HepG2 (cell line): ENCODE data around the gene ATL2. TPM values are rescaled to one million over a fixed set of nuclear protein-coding genes. Genes with fewer than 3 reads are reported as not detected.
A peak's percentile ranks its signal among the peaks of the same experiment; 100 is the strongest.

Experiments used
- ADNP ChIP-seq: sonication (generic); formaldehyde crosslinking; IDR thresholded peaks from 2 replicates; pipeline ENCODE4 v1.4.0; 2020; ENCODE audit warnings: missing genetic modification reagents
- EED ChIP-seq: sonication (generic); formaldehyde crosslinking; IDR thresholded peaks from 2 replicates; pipeline ENCODE4 v1.5.0; 2020; ENCODE audit warnings: mild to moderate bottlenecking, missing genetic modification reagents
- ONECUT2 ChIP-seq: sonication (generic); formaldehyde crosslinking; IDR thresholded peaks from 2 replicates; pipeline ENCODE4 v1.4.0; 2020; ENCODE audit warnings: missing genetic modification reagents
- WIZ ChIP-seq: sonication (generic); formaldehyde crosslinking; IDR thresholded peaks from 2 replicates; pipeline ENCODE4 v1.5.1; 2020; ENCODE audit warnings: mild to moderate bottlenecking, missing genetic modification reagents
- ZC3H13 ChIP-seq: sonication (generic); formaldehyde crosslinking; IDR thresholded peaks from 2 replicates; pipeline ENCODE4 v1.8.1; 2023; ENCODE audit warnings: mild to moderate bottlenecking, missing genetic modification reagents, moderate library complexity
- ZNF83 ChIP-seq: sonication (generic); formaldehyde crosslinking; IDR thresholded peaks from 2 replicates; pipeline ENCODE4 v1.4.0; 2020; ENCODE audit warnings: missing genetic modification reagents, mild to moderate bottlenecking, borderline replicate concordance
- polyA plus RNA-seq, 8 experiments: library from polyadenylated mRNA; depleted of rRNA in 3 of 8; stranded (reverse) in 7 of 8; unstranded in 1 of 8; fragments of >200 nt; fragmentation: Illumina TruSeq in 4 of 8; extraction: Trizol in 4 of 8; gene quantifications; 2 replicates each; pipeline versions ENCODE4 v1.2.1 to v1.2.3, GENCODE V29; 2011 to 2016; ENCODE audit warnings: low read depth in 4 of 8, missing spikeins in 1 of 8, mixed read lengths in 1 of 8; ENCODE audit not compliant: insufficient read depth in 1 of 8
- total RNA-seq, 5 experiments: library from RNA; depleted of rRNA; stranded (reverse); fragments of >200 nt; fragmentation: Illumina TruSeq; extraction: Trizol; gene quantifications; 2 replicates each; pipeline ENCODE4 v1.2.3, GENCODE V29; 2016; ENCODE audit warnings: low read depth in 1 of 5
- TF ChIP-seq, protein P1 (sequence below): sonication (generic); formaldehyde crosslinking; IDR thresholded peaks from 2 replicates; pipeline ENCODE4 v1.9.0; 2022; ENCODE audit warnings: missing genetic modification reagents, mild to moderate bottlenecking, borderline replicate concordance
- TF ChIP-seq, protein P2 (sequence below): sonication (generic); formaldehyde crosslinking; IDR thresholded peaks from 2 replicates; pipeline ENCODE4 v1.4.0; 2020; ENCODE audit warnings: mild to moderate bottlenecking, missing genetic modification reagents
- TF ChIP-seq, protein P3 (sequence below), 2 experiments: sonication (generic) in 1 of 2; formaldehyde crosslinking in 1 of 2; IDR thresholded peaks; 2 replicates each; pipeline versions ENCODE4 v1.5.1 to v1.6.1; 2011 to 2020; ENCODE audit warnings: borderline replicate concordance in 1 of 2, low read depth in 1 of 2, low read length in 1 of 2, mild to moderate bottlenecking in 1 of 2, missing genetic modification reagents in 1 of 2, moderate library complexity in 1 of 2
- TF ChIP-seq, protein P4 (sequence below): sonication (generic); IDR thresholded peaks from 2 replicates; pipeline ENCODE4 v1.6.1; 2016; ENCODE audit warnings: low read depth, borderline replicate concordance
- TF ChIP-seq, protein P5 (sequence below): sonication (generic); formaldehyde crosslinking; IDR thresholded peaks from 2 replicates; pipeline ENCODE4 v1.5.0; 2020; ENCODE audit warnings: mild to moderate bottlenecking, missing genetic modification reagents

Gene ATL2
- total and polyA plus RNA-seq, 2 of the 13 experiments (the other 11 are each of a cell fraction or from before 2014, with no cell fraction given), result 56.5 to 119 TPM

DNA sequence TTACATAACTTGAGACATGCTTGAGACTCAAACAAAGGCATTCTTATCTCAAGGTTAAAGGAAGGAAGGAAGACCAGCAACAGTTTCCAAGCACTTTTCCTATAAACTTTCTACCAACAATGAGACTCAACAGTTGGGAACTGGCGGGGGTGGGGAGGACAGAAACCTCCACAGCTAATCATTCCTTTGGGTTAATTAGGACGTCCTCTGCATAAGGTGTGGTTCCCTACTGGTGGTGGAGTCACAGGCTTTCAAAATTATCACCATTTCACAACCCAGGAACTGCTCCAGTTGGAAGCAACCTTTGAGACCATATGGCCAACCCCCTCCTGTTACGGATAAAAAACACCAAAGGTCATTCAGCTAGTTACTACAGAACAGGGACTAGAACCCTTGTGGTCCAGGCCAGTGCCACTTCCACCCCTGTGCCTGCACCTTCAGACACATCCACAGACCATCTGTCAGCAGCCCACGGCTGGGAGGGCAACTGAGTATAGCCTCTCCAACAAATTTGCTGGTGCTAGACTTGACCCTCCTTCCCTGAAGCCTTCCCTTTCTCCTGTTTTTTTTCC is 30.1 kb upstream of the ATL2 start (continued):
- TF ChIP-seq, protein P1, sequence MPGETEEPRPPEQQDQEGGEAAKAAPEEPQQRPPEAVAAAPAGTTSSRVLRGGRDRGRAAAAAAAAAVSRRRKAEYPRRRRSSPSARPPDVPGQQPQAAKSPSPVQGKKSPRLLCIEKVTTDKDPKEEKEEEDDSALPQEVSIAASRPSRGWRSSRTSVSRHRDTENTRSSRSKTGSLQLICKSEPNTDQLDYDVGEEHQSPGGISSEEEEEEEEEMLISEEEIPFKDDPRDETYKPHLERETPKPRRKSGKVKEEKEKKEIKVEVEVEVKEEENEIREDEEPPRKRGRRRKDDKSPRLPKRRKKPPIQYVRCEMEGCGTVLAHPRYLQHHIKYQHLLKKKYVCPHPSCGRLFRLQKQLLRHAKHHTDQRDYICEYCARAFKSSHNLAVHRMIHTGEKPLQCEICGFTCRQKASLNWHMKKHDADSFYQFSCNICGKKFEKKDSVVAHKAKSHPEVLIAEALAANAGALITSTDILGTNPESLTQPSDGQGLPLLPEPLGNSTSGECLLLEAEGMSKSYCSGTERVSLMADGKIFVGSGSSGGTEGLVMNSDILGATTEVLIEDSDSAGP (CRISPR knock-in tag), result no peak
- TF ChIP-seq WIZ (CRISPR knock-in tag), result no peak; the same call in 1 of the 2 replicates
- no peak for TF ChIP-seq EED (CRISPR knock-in tag)
- TF ChIP-seq ADNP (CRISPR knock-in tag), result peak; percentile 64; the same call in 1 of the 2 replicates
- TF ChIP-seq, protein P2, sequence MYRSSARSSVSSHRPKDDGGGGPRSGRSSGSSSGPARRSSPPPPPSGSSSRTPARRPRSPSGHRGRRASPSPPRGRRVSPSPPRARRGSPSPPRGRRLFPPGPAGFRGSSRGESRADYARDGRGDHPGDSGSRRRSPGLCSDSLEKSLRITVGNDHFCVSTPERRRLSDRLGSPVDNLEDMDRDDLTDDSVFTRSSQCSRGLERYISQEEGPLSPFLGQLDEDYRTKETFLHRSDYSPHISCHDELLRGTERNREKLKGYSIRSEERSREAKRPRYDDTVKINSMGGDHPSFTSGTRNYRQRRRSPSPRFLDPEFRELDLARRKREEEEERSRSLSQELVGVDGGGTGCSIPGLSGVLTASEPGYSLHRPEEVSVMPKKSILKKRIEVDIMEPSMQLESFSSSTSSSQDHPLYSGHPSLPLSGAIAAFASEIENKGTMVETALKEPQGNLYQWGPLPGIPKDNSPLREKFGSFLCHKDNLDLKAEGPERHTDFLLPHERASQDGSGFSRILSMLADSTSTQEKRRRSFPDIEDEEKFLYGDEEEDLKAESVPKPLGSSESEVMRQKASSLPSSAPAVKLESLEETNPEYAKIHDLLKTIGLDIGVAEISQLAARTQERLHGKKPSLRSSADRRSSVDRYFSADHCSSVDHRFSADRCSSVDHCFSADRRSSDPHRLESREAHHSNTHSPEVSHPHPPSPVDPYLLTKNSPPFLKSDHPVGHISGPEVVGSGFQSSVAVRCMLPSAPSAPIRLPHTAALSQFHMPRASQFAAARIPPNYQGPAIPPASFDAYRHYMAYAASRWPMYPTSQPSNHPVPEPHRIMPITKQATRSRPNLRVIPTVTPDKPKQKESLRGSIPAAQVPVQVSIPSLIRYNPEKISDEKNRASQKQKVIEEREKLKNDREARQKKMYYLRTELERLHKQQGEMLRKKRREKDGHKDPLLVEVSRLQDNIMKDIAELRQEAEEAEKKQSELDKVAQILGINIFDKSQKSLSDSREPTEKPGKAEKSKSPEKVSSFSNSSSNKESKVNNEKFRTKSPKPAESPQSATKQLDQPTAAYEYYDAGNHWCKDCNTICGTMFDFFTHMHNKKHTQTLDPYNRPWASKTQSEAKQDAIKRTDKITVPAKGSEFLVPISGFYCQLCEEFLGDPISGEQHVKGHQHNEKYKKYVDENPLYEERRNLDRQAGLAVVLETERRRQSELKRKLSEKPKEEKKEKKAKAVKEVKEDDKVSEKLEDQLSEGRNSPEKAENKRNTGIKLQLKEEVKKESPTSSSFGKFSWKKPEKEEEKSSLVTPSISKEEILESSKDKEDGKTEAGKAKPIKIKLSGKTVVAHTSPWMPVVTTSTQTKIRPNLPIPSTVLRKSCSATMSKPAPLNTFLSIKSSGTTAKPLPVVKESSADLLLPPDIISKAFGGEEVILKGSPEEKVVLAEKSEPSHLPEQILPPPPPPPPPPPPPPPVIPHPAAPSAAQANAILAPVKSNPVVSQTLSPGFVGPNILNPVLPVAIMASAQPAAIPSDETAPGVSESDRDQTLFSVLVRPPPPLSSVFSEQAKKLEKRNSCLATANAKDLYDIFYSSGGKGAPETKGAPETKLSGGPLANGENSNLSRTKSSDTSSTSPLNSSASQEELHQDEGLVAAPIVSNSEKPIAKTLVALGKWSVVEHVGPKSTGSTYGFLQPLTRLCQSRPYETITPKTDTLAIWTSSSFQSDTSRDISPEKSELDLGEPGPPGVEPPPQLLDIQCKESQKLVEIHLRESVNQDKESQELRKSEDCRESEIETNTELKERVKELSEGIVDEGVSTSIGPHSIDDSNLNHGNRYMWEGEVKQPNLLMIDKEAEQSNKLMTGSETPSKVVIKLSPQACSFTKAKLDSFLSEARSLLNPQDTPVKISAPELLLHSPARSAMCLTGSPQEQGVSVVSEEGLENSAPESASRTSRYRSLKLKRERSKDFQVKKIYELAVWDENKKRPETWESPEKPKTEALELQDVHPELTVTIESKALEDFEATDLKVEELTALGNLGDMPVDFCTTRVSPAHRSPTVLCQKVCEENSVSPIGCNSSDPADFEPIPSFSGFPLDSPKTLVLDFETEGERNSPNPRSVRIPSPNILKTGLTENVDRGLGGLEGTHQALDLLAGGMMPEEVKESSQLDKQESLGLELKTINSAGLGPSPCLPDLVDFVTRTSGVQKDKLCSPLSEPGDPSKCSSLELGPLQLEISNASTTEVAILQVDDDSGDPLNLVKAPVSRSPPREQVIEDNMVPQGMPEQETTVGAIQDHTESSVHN (CRISPR knock-in tag), result peak; percentile 60; the same call in 1 of the 2 replicates
- TF ChIP-seq, protein P3, sequence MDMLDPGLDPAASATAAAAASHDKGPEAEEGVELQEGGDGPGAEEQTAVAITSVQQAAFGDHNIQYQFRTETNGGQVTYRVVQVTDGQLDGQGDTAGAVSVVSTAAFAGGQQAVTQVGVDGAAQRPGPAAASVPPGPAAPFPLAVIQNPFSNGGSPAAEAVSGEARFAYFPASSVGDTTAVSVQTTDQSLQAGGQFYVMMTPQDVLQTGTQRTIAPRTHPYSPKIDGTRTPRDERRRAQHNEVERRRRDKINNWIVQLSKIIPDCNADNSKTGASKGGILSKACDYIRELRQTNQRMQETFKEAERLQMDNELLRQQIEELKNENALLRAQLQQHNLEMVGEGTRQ (IDR thresholded peaks at IDR 0.05; ENCODE audit: low read depth, low read length), result no peak
- TF ChIP-seq, protein P3 (CRISPR knock-in tag; IDR thresholded peaks at IDR 0.05; ENCODE audit: borderline replicate concordance), result no peak
- TF ChIP-seq, protein P4, sequence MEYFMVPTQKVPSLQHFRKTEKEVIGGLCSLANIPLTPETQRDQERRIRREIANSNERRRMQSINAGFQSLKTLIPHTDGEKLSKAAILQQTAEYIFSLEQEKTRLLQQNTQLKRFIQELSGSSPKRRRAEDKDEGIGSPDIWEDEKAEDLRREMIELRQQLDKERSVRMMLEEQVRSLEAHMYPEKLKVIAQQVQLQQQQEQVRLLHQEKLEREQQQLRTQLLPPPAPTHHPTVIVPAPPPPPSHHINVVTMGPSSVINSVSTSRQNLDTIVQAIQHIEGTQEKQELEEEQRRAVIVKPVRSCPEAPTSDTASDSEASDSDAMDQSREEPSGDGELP, result peak; percentile 70; the same call in 1 of the 2 replicates
- TF ChIP-seq ONECUT2 (CRISPR knock-in tag), result peak; percentile 47; the same call in 1 of the 2 replicates
- no peak for TF ChIP-seq ZNF83
- TF ChIP-seq, protein P5, sequence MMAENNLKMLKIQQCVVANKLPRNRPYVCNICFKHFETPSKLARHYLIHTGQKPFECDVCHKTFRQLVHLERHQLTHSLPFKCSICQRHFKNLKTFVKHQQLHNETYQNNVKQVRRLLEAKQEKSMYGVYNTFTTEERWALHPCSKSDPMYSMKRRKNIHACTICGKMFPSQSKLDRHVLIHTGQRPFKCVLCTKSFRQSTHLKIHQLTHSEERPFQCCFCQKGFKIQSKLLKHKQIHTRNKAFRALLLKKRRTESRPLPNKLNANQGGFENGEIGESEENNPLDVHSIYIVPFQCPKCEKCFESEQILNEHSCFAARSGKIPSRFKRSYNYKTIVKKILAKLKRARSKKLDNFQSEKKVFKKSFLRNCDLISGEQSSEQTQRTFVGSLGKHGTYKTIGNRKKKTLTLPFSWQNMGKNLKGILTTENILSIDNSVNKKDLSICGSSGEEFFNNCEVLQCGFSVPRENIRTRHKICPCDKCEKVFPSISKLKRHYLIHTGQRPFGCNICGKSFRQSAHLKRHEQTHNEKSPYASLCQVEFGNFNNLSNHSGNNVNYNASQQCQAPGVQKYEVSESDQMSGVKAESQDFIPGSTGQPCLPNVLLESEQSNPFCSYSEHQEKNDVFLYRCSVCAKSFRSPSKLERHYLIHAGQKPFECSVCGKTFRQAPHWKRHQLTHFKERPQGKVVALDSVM (CRISPR knock-in tag), result no peak
- TF ChIP-seq ZC3H13 (CRISPR knock-in tag), result no peak
